ENCODE measurements around the gene RASD2. TPM values are rescaled to one million over a fixed set of nuclear protein-coding genes. Genes with fewer than 3 reads are reported as not detected.

RASD2 gene
- total and polyA plus RNA-seq, 10 donors, result 0.04 to 0.44 (median 0.17) TPM; not detected in 3

DNA sequence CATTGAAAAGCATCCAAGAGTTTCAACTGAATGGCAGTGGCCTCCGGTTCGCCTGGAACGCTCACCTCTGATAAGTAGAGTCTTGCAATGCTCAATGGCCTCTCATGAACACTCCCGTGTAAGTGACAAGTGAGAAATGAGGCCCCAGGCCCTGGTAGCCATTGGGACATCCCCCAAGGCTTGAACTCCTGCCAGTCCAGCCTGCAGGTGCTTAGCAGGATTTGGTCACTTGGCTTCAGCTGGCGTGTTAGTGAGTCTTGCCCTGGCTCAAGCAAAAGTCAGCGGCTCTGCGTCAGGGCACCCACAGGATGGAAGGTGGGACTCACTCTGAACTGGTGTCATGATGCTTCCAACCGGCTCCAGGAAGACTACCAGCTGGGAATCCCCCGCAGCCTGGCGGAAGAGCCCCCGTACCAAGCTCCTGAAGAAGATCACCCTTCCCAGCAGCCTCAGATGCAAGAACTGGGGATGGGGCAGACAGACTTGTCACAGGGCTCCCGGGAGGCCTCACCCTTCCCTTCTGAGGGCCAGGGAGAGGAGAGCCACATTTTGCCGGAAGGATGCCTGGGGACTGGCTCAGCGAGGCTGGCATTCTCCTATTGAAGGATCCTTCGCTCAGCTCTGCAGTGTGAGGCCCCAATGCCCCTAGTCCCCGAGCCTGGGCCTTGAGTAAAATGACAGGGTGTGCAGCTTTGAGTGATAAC, 57.2 kb downstream of the RASD2 start:
- no peak overlapping the region for H3K4me3 ChIP-seq
- intact Hi-C loops (cut with DNase I; ENCODE audit: low total_unique reads), result no loop called here
- peaks cover 0 to 10% (median 0%) of the 10 kb centered on the region in 6 donors for H3K4me1 ChIP-seq
- no peaks in the 10 kb centered on the region for H3K27me3 ChIP-seq (replicated peaks in 1 of 7)
- TF ChIP-seq POLR2AphosphoS5 (IDR thresholded peaks at IDR 0.05), result no peak
- TF ChIP-seq CTCF (IDR thresholded peaks at IDR 0.05 in 8 of 11, conservative IDR thresholded peaks at IDR 0.05 in 3 of 11), result no peak
- no peak for TF ChIP-seq POLR2A (IDR thresholded peaks at IDR 0.05)
- no peak overlapping the region for H3K27ac ChIP-seq
- DNase-seq, result no peak
- no peaks in the 10 kb centered on the region for H3K9me3 ChIP-seq
- 81 to 90% (median 86%) methylated on average over 10 to 16 of the region's 16 CpGs for WGBS, 5 donors
- H3K36me3 ChIP-seq, result no peaks in the 10 kb centered on the region

GRCh38 chr22:35598396-35598710, 57.7 kb downstream of the RASD2 start:
- Histone ChIP-seq H3K27me3 (replicated peaks in 1 of 7) (no peaks in the 10 kb centered on the region), H3K9me3 (no peaks in the 10 kb centered on the region), H3K4me1 (peaks cover 0 to 10% (median 0%) of the 10 kb centered on the region in 6 donors), H3K36me3 (no peaks in the 10 kb centered on the region), H3K27ac (no peak overlapping the region), H3K4me3 (no peak overlapping the region)
- DNase-seq, result no peak
- intact Hi-C loops (cut with DNase I; ENCODE audit: low total_unique reads), result no loop called here
- 73 to 90% (median 80%) methylated on average over 4 of the region's 4 CpGs for WGBS, 5 donors
- no peak for TF ChIP-seq POLR2A (IDR thresholded peaks at IDR 0.05)
- no peak for TF ChIP-seq POLR2AphosphoS5 (IDR thresholded peaks at IDR 0.05)
- no peak for TF ChIP-seq CTCF (IDR thresholded peaks at IDR 0.05 in 8 of 11, conservative IDR thresholded peaks at IDR 0.05 in 3 of 11)

- no peaks in the 10 kb centered on the region for H3K9me3 ChIP-seq
- DNase-seq, result no peak
- intact Hi-C loops (cut with DNase I; ENCODE audit: low total_unique reads), result no loop called here
- no peaks in the 10 kb centered on the region for H3K36me3 ChIP-seq
- no peak overlapping the region for H3K4me3 ChIP-seq
- WGBS, 5 donors, result 90 to 98% (median 94%) methylated on average over 4 of the region's 4 CpGs
- H3K27ac ChIP-seq, result no peak overlapping the region
- H3K4me1 ChIP-seq, result peaks cover 0 to 10% (median 0%) of the 10 kb centered on the region in 6 donors
- no peaks in the 10 kb centered on the region for H3K27me3 ChIP-seq (replicated peaks in 1 of 7)
- TF ChIP-seq POLR2A (IDR thresholded peaks at IDR 0.05) (no peak), CTCF (IDR thresholded peaks at IDR 0.05 in 8 of 11, conservative IDR thresholded peaks at IDR 0.05 in 3 of 11) (no peak), POLR2AphosphoS5 (IDR thresholded peaks at IDR 0.05) (no peak)
Observed at GRCh38 chr22:35599364-35599763, 58.7 kb downstream of the RASD2 start.

DNA sequence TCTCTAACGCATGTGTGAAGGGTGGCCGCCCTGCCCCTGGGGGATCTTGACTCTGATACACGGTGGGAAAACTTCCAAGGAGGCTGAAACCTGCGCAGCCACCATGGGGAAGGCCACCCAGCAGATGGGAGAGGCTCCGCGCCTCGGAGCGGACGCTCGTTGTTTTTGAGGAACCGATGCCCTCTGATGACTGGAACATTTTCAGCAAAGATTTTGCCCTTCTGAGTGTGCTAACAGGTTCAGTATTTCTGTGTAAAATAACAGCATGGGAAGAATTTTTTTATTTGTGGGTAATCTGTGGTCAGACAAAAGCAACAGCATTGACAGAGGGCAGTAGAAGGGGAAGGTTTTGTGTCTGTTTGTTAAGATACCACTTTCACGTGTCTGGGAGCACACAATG, 59.8 kb downstream of the RASD2 start:
- WGBS, 5 donors, result 40 to 71% (median 64%) methylated on average over 11 to 12 of the region's 12 CpGs
- Histone ChIP-seq H3K27ac (no peak overlapping the region), H3K4me3 (no peak overlapping the region), H3K4me1 (peaks cover 0 to 10% (median 0%) of the 10 kb centered on the region in 6 donors), H3K36me3 (no peaks in the 10 kb centered on the region), H3K27me3 (replicated peaks in 1 of 7) (peaks cover 0 to under 1% (median 0%) of the 10 kb centered on the region in 7 donors), H3K9me3 (no peaks in the 10 kb centered on the region)
- TF ChIP-seq POLR2AphosphoS5 (IDR thresholded peaks at IDR 0.05), result no peak
- TF ChIP-seq CTCF (IDR thresholded peaks at IDR 0.05 in 8 of 11, conservative IDR thresholded peaks at IDR 0.05 in 3 of 11), result no peak
- no peak for TF ChIP-seq POLR2A (IDR thresholded peaks at IDR 0.05)
- intact Hi-C loops (cut with DNase I; ENCODE audit: low total_unique reads), result no loop called here
- no peak for DNase-seq
